Caco-2 (cell line): Measurements from ENCODE around the gene ZNF296. TPM values are rescaled to one million over a fixed set of nuclear protein-coding genes. Genes with fewer than 3 reads are reported as not detected.

Experiments used
- BruUV-seq: library from RNA; stranded (reverse); fragments of 400-500 nt; replicated peaks from 2 replicates; lab custom pipeline; 2021; lab: Mats Ljungman, UMichigan
- CTCF ChIA-PET: fragments of 300-600 bp; sonication (Branson Sonifier 250); formaldehyde crosslinking; loops from one replicate; lab custom pipeline; 2022; ENCODE audit warnings: antibody characterized with exemption; lab: Charles Lee
- POLR2A ChIA-PET: fragments of 300-600 bp; sonication (Branson Sonifier 250); formaldehyde crosslinking; loops from one replicate; lab custom pipeline; 2022; ENCODE audit warnings: antibody characterized with exemption; lab: Charles Lee
- DNase-seq, 2 experiments: peaks; one replicate each; pipeline versions ENCODE4 v3.0.0 to v3.0.0-alpha.2; 2020 to 2022
- H3K27me3 ChIP-seq: replicated peaks from 2 replicates; pipeline ENCODE4 v1.6.0; 2011; ENCODE audit warnings: low read length; ENCODE audit not compliant: control insufficient read depth, insufficient read depth
- H3K36me3 ChIP-seq: 2 replicates; pipeline ENCODE4 v1.5.1; 2011; ENCODE audit warnings: low read length; ENCODE audit not compliant: control insufficient read depth, insufficient read depth
- H3K4me1 ChIP-seq: fragments of 250-450 bp; sonication (Bioruptor Pico); 2 replicates; pipeline ENCODE4 v1.5.1; 2020; ENCODE audit warnings: mild to moderate bottlenecking
- H3K4me3 ChIP-seq: 2 replicates; pipeline ENCODE4 v1.5.1; 2011; ENCODE audit warnings: low read depth, mild to moderate bottlenecking, control low read depth, low read length
- H3K9me3 ChIP-seq: fragments of 250-450 bp; sonication (Bioruptor Pico); 2 replicates; pipeline ENCODE4 v1.5.1; 2020; ENCODE audit warnings: mild to moderate bottlenecking, moderate library complexity
- H3K27ac Mint-ChIP-seq: one replicate; pipeline ENCODE4 v1.8.0; 2022; ENCODE audit warnings: mixed read lengths; ENCODE audit not compliant: unreplicated experiment
- H3K27me3 Mint-ChIP-seq: one replicate; pipeline ENCODE4 v1.8.0; 2022; ENCODE audit warnings: mixed read lengths; ENCODE audit not compliant: insufficient read depth, unreplicated experiment
- H3K36me3 Mint-ChIP-seq: one replicate; pipeline ENCODE4 v1.8.0; 2022; ENCODE audit warnings: mild to moderate bottlenecking, mixed read lengths; ENCODE audit not compliant: insufficient read depth, unreplicated experiment
- H3K4me1 Mint-ChIP-seq: one replicate; pipeline ENCODE4 v1.8.0; 2022; ENCODE audit warnings: low read depth, mixed read lengths; ENCODE audit not compliant: unreplicated experiment
- H3K4me3 Mint-ChIP-seq: one replicate; pipeline ENCODE4 v1.8.0; 2022; ENCODE audit warnings: mild to moderate bottlenecking, moderate library complexity, mixed read lengths; ENCODE audit not compliant: unreplicated experiment
- H3K9me3 Mint-ChIP-seq: one replicate; pipeline ENCODE4 v1.8.0; 2022; ENCODE audit warnings: mixed read lengths; ENCODE audit not compliant: unreplicated experiment
- CTCF ChIP-seq, 2 experiments: fragments of 200-600 bp in 1 of 2; IDR thresholded peaks; 1 replicate in 1 of 2; 2 replicates in 1 of 2; pipeline versions ENCODE4 v1.5.1 to v1.8.0; 2011 to 2022; ENCODE audit warnings: antibody characterized with exemption in 1 of 2, control low read depth in 1 of 2, inconsistent platforms in 1 of 2, low read depth in 1 of 2, low read length in 1 of 2, mild to moderate bottlenecking in 1 of 2, moderate library complexity in 1 of 2; ENCODE audit not compliant: insufficient read depth in 1 of 2, severe bottlenecking in 1 of 2, unreplicated experiment in 1 of 2
- intact Hi-C: fragments of 100-400 bp; cut with micrococcal nuclease; formaldehyde crosslinking; loops from one replicate; pipeline ENCODE4 v1.10.0; 2022; ENCODE audit not compliant: unreplicated experiment
- total RNA-seq: library from RNA; stranded (reverse); gene quantifications from 2 replicates; pipeline ENCODE4 v1.2.3, GENCODE V29; 2022

The ZNF296 gene
- total RNA-seq, 1 experiment from 2014 or later = 9.4 TPM

GRCh38 chr19:45091031-45091923 is 15.0 kb upstream of the ZNF296 start:
- Histone ChIP-seq H3K36me3 (no peaks in the 10 kb centered on the region; the same call in none of the 2 replicates), H3K4me1 (peaks cover 5% of the 10 kb centered on the region; the same call in 1 of the 2 replicates), H3K9me3 (no peaks in the 10 kb centered on the region), H3K4me3 (peak overlapping the region; percentile 93), H3K27me3 (no peaks in the 10 kb centered on the region)
- no TSS peak for BruUV-seq
- intact Hi-C loops = loop anchor here (1.0 to 5.0 kb wide), 2 partner anchors 15 to 36 kb away; partner anchors contain the start of gene ZNF296
- DNase-seq = peak; percentile 98 to 99
- Mint-ChIP-seq H3K4me3 (peak overlapping the region; percentile 84), H3K4me1 (peaks cover 23% of the 10 kb centered on the region), H3K27me3 (no peaks in the 10 kb centered on the region), H3K9me3 (no peaks in the 10 kb centered on the region), H3K36me3 (peaks cover 58% of the 10 kb centered on the region), H3K27ac (peak overlapping the region; percentile 96)
- no peak for TF ChIP-seq CTCF (IDR thresholded peaks at IDR 0.05; ENCODE audit: insufficient read depth in 1 of 2, low read depth in 1 of 2, low read length in 1 of 2, severe bottlenecking in 1 of 2, unreplicated experiment in 1 of 2)
- POLR2A ChIA-PET = interaction anchor here (0.8 to 2.2 kb wide), 9 partner anchors 12 to 201 kb away, joined by 3 to 19 read pairs (median 6); partner anchors contain the start of genes APOE, BLOC1S3, GEMIN7 and TRAPPC6A
- CTCF ChIA-PET = interaction anchor here (0.6 to 2.4 kb wide), 15 partner anchors 12 to 1663 kb away, joined by 3 to 7 read pairs (median 3); partner anchors contain the start of genes BLOC1S3, GEMIN7, NECTIN2 and TRAPPC6A

- H3K27ac Mint-ChIP-seq = peak overlapping the region; percentile 96
- CTCF ChIA-PET = interaction anchor here (0.6 to 2.4 kb wide), 3 partner anchors 45 to 175 kb away, joined by 3 to 7 read pairs (median 5); no protein-coding TSS in a partner anchor
- POLR2A ChIA-PET = no interaction called here
- intact Hi-C loops = loop anchor here (1.0 to 5.0 kb wide), 2 partner anchors 14 to 37 kb away; partner anchors contain the start of gene ZNF296
- H3K9me3 Mint-ChIP-seq = no peaks in the 10 kb centered on the region
- DNase-seq = no peak
- no peaks in the 10 kb centered on the region for H3K27me3 ChIP-seq
- peaks cover 23% of the 10 kb centered on the region for H3K4me1 Mint-ChIP-seq
- no peaks in the 10 kb centered on the region for H3K27me3 Mint-ChIP-seq
- peaks cover 5% of the 10 kb centered on the region; the same call in 1 of the 2 replicates for H3K4me1 ChIP-seq
- H3K4me3 ChIP-seq = peak overlapping the region; percentile 33
- no peaks in the 10 kb centered on the region; the same call in none of the 2 replicates for H3K36me3 ChIP-seq
- no peak for TF ChIP-seq CTCF (IDR thresholded peaks at IDR 0.05; ENCODE audit: insufficient read depth in 1 of 2, low read depth in 1 of 2, low read length in 1 of 2, severe bottlenecking in 1 of 2, unreplicated experiment in 1 of 2)
- H3K9me3 ChIP-seq = no peaks in the 10 kb centered on the region
- H3K4me3 Mint-ChIP-seq = peak overlapping the region; percentile 84
- no TSS peak for BruUV-seq
- H3K36me3 Mint-ChIP-seq = peaks cover 58% of the 10 kb centered on the region
Measured at GRCh38 chr19:45090606-45091005, 14.3 kb upstream of the ZNF296 start.

GRCh38 chr19:45090034-45090433 is 13.8 kb upstream of the ZNF296 start:
- ChIA-PET POLR2A (no interaction called here), CTCF (interaction anchor here (0.6 kb wide), 1 partner anchor 47 kb away, joined by 3 read pairs; no protein-coding TSS in a partner anchor)
- Mint-ChIP-seq H3K27ac (no peak overlapping the region), H3K4me3 (no peak overlapping the region), H3K9me3 (no peaks in the 10 kb centered on the region), H3K4me1 (peaks cover 23% of the 10 kb centered on the region), H3K27me3 (no peaks in the 10 kb centered on the region), H3K36me3 (peaks cover 58% of the 10 kb centered on the region)
- Histone ChIP-seq H3K9me3 (no peaks in the 10 kb centered on the region), H3K27me3 (no peaks in the 10 kb centered on the region), H3K4me1 (peaks cover 5% of the 10 kb centered on the region; the same call in 1 of the 2 replicates), H3K36me3 (no peaks in the 10 kb centered on the region; the same call in none of the 2 replicates), H3K4me3 (no peak overlapping the region)
- no peak for TF ChIP-seq CTCF (IDR thresholded peaks at IDR 0.05; ENCODE audit: insufficient read depth in 1 of 2, low read depth in 1 of 2, low read length in 1 of 2, severe bottlenecking in 1 of 2, unreplicated experiment in 1 of 2)
- DNase-seq = peak in 1 of 2 experiments; percentile 32
- intact Hi-C loops = loop anchor here (5.0 kb wide), 1 partner anchor 37 kb away; no protein-coding TSS in a partner anchor
- no TSS peak for BruUV-seq
